Measurements from ENCODE around the gene AFDN.

The AFDN gene

GRCh38 chr6:167917551-167918154 is 90.9 kb downstream of the AFDN start:
- no peak for DNase-seq (ENCODE audit: low read depth in 2 of 2)

GRCh38 chr6:167918548-167919278 is 92.0 kb downstream of the AFDN start:
- no peak for DNase-seq (ENCODE audit: low read depth in 2 of 2)

- DNase-seq (ENCODE audit: low read depth in 2 of 2): no peak
Measured at GRCh38 chr6:167919349-167919748, 92.6 kb downstream of the AFDN start.

- DNase-seq (ENCODE audit: low read depth in 2 of 2): no peak
Measured at GRCh38 chr6:167920165-167920564, 93.5 kb downstream of the AFDN start.

GRCh38 chr6:167921831-167922230 is 95.1 kb downstream of the AFDN start:
- DNase-seq (ENCODE audit: low read depth in 2 of 2): no peak

GRCh38 chr6:167925026-167925425 is 98.3 kb downstream of the AFDN start:
- DNase-seq (ENCODE audit: low read depth in 2 of 2): no peak

- DNase-seq (ENCODE audit: low read depth in 2 of 2): no peak
Measured at GRCh38 chr6:167927246-167927645, 100.5 kb downstream of the AFDN start.

GRCh38 chr6:167928111-167928510 is 101.4 kb downstream of the AFDN start:
- no peak for DNase-seq (ENCODE audit: low read depth in 2 of 2)

GRCh38 chr6:167930295-167930694 is 103.6 kb downstream of the AFDN start:
- no peak for DNase-seq (ENCODE audit: low read depth in 2 of 2)

GRCh38 chr6:167932468-167933276 is 106.0 kb downstream of the AFDN start:
- no peak for DNase-seq (ENCODE audit: low read depth in 2 of 2)

- no peak for DNase-seq (ENCODE audit: low read depth in 2 of 2)
Measured at GRCh38 chr6:167933290-167933689, 106.6 kb downstream of the AFDN start.

GRCh38 chr6:167933847-167934246 is 107.1 kb downstream of the AFDN start:
- DNase-seq (ENCODE audit: low read depth in 2 of 2): no peak

GRCh38 chr6:167934426-167934864 is 107.7 kb downstream of the AFDN start:
- DNase-seq (ENCODE audit: low read depth in 2 of 2): no peak

GRCh38 chr6:167936051-167936450 is 109.3 kb downstream of the AFDN start:
- DNase-seq (ENCODE audit: low read depth in 2 of 2): no peak

- DNase-seq (ENCODE audit: low read depth in 2 of 2): no peak
Measured at GRCh38 chr6:167937301-167937700, 110.6 kb downstream of the AFDN start.

- DNase-seq (ENCODE audit: low read depth in 2 of 2): no peak
Measured at GRCh38 chr6:167937948-167938911, 111.5 kb downstream of the AFDN start.

GRCh38 chr6:167941822-167942221 is 115.1 kb downstream of the AFDN start:
- no peak for DNase-seq (ENCODE audit: low read depth in 2 of 2)

- DNase-seq (ENCODE audit: low read depth in 2 of 2): no peak
Measured at GRCh38 chr6:167944130-167944529, 117.4 kb downstream of the AFDN start.

GRCh38 chr6:167946007-167946406 is 119.3 kb downstream of the AFDN start:
- no peak for DNase-seq (ENCODE audit: low read depth in 2 of 2)

- DNase-seq (ENCODE audit: low read depth in 2 of 2): no peak
Measured at GRCh38 chr6:167946604-167947003, 119.9 kb downstream of the AFDN start.

- DNase-seq (ENCODE audit: low read depth in 2 of 2): no peak
Measured at GRCh38 chr6:167947716-167948115, 121.0 kb downstream of the AFDN start.

- no peak for DNase-seq (ENCODE audit: low read depth in 2 of 2)
Measured at GRCh38 chr6:167948716-167949115, 122.0 kb downstream of the AFDN start.
